ENCODE data around the gene SYMPK.

- TF ChIP-seq CTCF (conservative IDR thresholded peaks at IDR 0.05; ENCODE audit: low read depth, low read length), result no peak
- TF ChIP-seq EZH2 (IDR thresholded peaks at IDR 0.05; ENCODE audit: borderline replicate concordance, low read depth, low read length, poor library complexity, severe bottlenecking), result no peak
These were observed 78.9 kb downstream of the SYMPK start for GRCh38 chr19:45784096-45784495.

Data from A673 (cell line).